ENCODE results near the gene FOXI2.

The FOXI2 gene

GRCh38 chr10:127736915-127737562, at the start of gene FOXI2:
FOXI2 (plus strand) TSS chr10:127737185; CDS start chr10:127737274, 89 bp downstream.
- no peak within 1 kb of the TSS for H3K9ac ChIP-seq (ENCODE audit: low read depth in 1 of 2, low read length in 2 of 2)
- no peaks in the 10 kb centered on the region for H3K4me1 ChIP-seq (ENCODE audit: control insufficient read depth in 1 of 2, insufficient read depth in 2 of 2, low read length in 2 of 2)
- H3K36me3 ChIP-seq (ENCODE audit: control insufficient read depth in 1 of 2, insufficient read depth in 2 of 2, low read length in 2 of 2): no peaks in the 10 kb centered on the region
- no peak within 1 kb of the TSS for H3K4me3 ChIP-seq (ENCODE audit: low read depth in 1 of 2, low read length in 2 of 2)
- H3K27me3 ChIP-seq (ENCODE audit: control insufficient read depth in 1 of 2, insufficient read depth in 2 of 2, low read length in 2 of 2): peaks cover 36 to 45% of the 10 kb centered on the region in 2 donors
- no peak within 1 kb of the TSS for H3K27ac ChIP-seq (ENCODE audit: low read depth, low read length)
- no peaks in the 10 kb centered on the region for H3K9me3 ChIP-seq (ENCODE audit: control insufficient read depth in 1 of 2, low read length in 2 of 2)

DNA sequence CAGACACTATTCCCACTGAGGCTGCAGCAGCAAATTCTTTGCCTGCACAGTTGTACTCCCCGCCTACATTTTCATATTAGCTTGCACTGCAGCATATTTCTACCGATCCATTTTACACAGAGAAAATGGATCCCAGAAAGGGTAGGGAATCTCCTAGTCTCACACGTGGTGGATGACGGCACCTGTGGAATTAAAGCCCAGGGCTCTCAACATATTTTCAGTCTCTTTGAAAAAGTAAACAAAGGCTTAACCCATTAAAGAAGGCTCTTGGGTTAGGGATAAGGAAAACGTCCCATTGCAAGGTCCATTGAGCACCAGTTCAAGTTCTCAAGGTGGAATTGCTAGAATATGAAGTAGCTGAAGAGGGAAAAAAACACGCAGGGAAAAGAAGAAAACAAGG, 49.4 kb upstream of the FOXI2 start:
- Histone ChIP-seq H3K36me3 (ENCODE audit: control insufficient read depth in 1 of 2, insufficient read depth in 2 of 2, low read length in 2 of 2) (no peaks in the 10 kb centered on the region), H3K9me3 (ENCODE audit: control insufficient read depth in 1 of 2, low read length in 2 of 2) (no peaks in the 10 kb centered on the region), H3K27me3 (ENCODE audit: control insufficient read depth in 1 of 2, insufficient read depth in 2 of 2, low read length in 2 of 2) (no peaks in the 10 kb centered on the region), H3K27ac (ENCODE audit: low read depth, low read length) (no peak overlapping the region), H3K4me3 (ENCODE audit: low read depth in 1 of 2, low read length in 2 of 2) (no peak overlapping the region), H3K9ac (ENCODE audit: low read depth in 1 of 2, low read length in 2 of 2) (no peak overlapping the region), H3K4me1 (ENCODE audit: control insufficient read depth in 1 of 2, insufficient read depth in 2 of 2, low read length in 2 of 2) (no peaks in the 10 kb centered on the region)

GRCh38 chr10:127690176-127690835, 46.7 kb upstream of the FOXI2 start:
- Histone ChIP-seq H3K27ac (ENCODE audit: low read depth, low read length) (no peak overlapping the region), H3K9ac (ENCODE audit: low read depth in 1 of 2, low read length in 2 of 2) (no peak overlapping the region), H3K4me1 (ENCODE audit: control insufficient read depth in 1 of 2, insufficient read depth in 2 of 2, low read length in 2 of 2) (no peaks in the 10 kb centered on the region), H3K9me3 (ENCODE audit: control insufficient read depth in 1 of 2, low read length in 2 of 2) (no peaks in the 10 kb centered on the region), H3K27me3 (ENCODE audit: control insufficient read depth in 1 of 2, insufficient read depth in 2 of 2, low read length in 2 of 2) (no peaks in the 10 kb centered on the region), H3K4me3 (ENCODE audit: low read depth in 1 of 2, low read length in 2 of 2) (no peak overlapping the region), H3K36me3 (ENCODE audit: control insufficient read depth in 1 of 2, insufficient read depth in 2 of 2, low read length in 2 of 2) (no peaks in the 10 kb centered on the region)

- H3K36me3 ChIP-seq (ENCODE audit: control insufficient read depth in 1 of 2, insufficient read depth in 2 of 2, low read length in 2 of 2): no peaks in the 10 kb centered on the region
- no peaks in the 10 kb centered on the region for H3K27me3 ChIP-seq (ENCODE audit: control insufficient read depth in 1 of 2, insufficient read depth in 2 of 2, low read length in 2 of 2)
Observed at GRCh38 chr10:127694580-127695193, 42.3 kb upstream of the FOXI2 start.

GRCh38 chr10:127695431-127695830, 41.6 kb upstream of the FOXI2 start:
- no peaks in the 10 kb centered on the region for H3K4me1 ChIP-seq (ENCODE audit: control insufficient read depth in 1 of 2, insufficient read depth in 2 of 2, low read length in 2 of 2)
- no peaks in the 10 kb centered on the region for H3K27me3 ChIP-seq (ENCODE audit: control insufficient read depth in 1 of 2, insufficient read depth in 2 of 2, low read length in 2 of 2)
- no peak overlapping the region for H3K9ac ChIP-seq (ENCODE audit: low read depth in 1 of 2, low read length in 2 of 2)
- H3K27ac ChIP-seq (ENCODE audit: low read depth, low read length): no peak overlapping the region
- H3K4me3 ChIP-seq (ENCODE audit: low read depth in 1 of 2, low read length in 2 of 2): no peak overlapping the region
- H3K36me3 ChIP-seq (ENCODE audit: control insufficient read depth in 1 of 2, insufficient read depth in 2 of 2, low read length in 2 of 2): no peaks in the 10 kb centered on the region
- no peaks in the 10 kb centered on the region for H3K9me3 ChIP-seq (ENCODE audit: control insufficient read depth in 1 of 2, low read length in 2 of 2)

More at GRCh38 chr10:127694580-127695193, 42.3 kb upstream of the FOXI2 start:
- Histone ChIP-seq H3K27ac (ENCODE audit: low read depth, low read length) (no peak overlapping the region), H3K9ac (ENCODE audit: low read depth in 1 of 2, low read length in 2 of 2) (no peak overlapping the region), H3K9me3 (ENCODE audit: control insufficient read depth in 1 of 2, low read length in 2 of 2) (no peaks in the 10 kb centered on the region), H3K4me3 (ENCODE audit: low read depth in 1 of 2, low read length in 2 of 2) (no peak overlapping the region), H3K4me1 (ENCODE audit: control insufficient read depth in 1 of 2, insufficient read depth in 2 of 2, low read length in 2 of 2) (no peaks in the 10 kb centered on the region)

GRCh38 chr10:127698886-127699285, 38.1 kb upstream of the FOXI2 start:
- H3K4me3 ChIP-seq (ENCODE audit: low read depth in 1 of 2, low read length in 2 of 2): no peak overlapping the region
- H3K9ac ChIP-seq (ENCODE audit: low read depth in 1 of 2, low read length in 2 of 2): no peak overlapping the region
- no peaks in the 10 kb centered on the region for H3K4me1 ChIP-seq (ENCODE audit: control insufficient read depth in 1 of 2, insufficient read depth in 2 of 2, low read length in 2 of 2)
- no peaks in the 10 kb centered on the region for H3K36me3 ChIP-seq (ENCODE audit: control insufficient read depth in 1 of 2, insufficient read depth in 2 of 2, low read length in 2 of 2)
- H3K27me3 ChIP-seq (ENCODE audit: control insufficient read depth in 1 of 2, insufficient read depth in 2 of 2, low read length in 2 of 2): peaks cover 0 to 4% of the 10 kb centered on the region in 2 donors
- no peaks in the 10 kb centered on the region for H3K9me3 ChIP-seq (ENCODE audit: control insufficient read depth in 1 of 2, low read length in 2 of 2)
- H3K27ac ChIP-seq (ENCODE audit: low read depth, low read length): no peak overlapping the region

- H3K36me3 ChIP-seq (ENCODE audit: control insufficient read depth in 1 of 2, insufficient read depth in 2 of 2, low read length in 2 of 2): no peaks in the 10 kb centered on the region
- H3K4me1 ChIP-seq (ENCODE audit: control insufficient read depth in 1 of 2, insufficient read depth in 2 of 2, low read length in 2 of 2): no peaks in the 10 kb centered on the region
- peaks cover 0 to 4% of the 10 kb centered on the region in 2 donors for H3K27me3 ChIP-seq (ENCODE audit: control insufficient read depth in 1 of 2, insufficient read depth in 2 of 2, low read length in 2 of 2)
- H3K9ac ChIP-seq (ENCODE audit: low read depth in 1 of 2, low read length in 2 of 2): no peak overlapping the region
- no peaks in the 10 kb centered on the region for H3K9me3 ChIP-seq (ENCODE audit: control insufficient read depth in 1 of 2, low read length in 2 of 2)
- no peak overlapping the region for H3K27ac ChIP-seq (ENCODE audit: low read depth, low read length)
- no peak overlapping the region for H3K4me3 ChIP-seq (ENCODE audit: low read depth in 1 of 2, low read length in 2 of 2)
Observed at GRCh38 chr10:127699311-127699710, 37.7 kb upstream of the FOXI2 start.

DNA sequence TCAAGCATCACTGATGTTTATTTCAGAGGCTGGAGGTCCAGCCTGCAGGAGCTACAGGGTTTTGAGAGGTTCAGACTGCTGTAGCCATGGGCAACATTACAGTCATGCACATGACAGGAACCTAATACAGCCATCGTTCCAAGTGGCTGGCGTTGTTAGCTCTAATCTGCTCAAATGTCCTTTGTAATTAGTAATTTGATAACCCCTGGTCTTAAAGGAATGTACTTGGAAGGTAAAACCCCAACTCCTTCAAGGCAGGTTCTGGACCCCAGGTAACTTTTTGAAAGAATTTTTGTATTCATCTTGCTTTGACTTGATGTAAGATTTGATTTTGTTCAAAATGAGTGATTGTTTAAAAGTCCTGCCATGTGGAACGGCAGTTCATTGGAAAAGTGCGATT, 34.7 kb upstream of the FOXI2 start:
- no peaks in the 10 kb centered on the region for H3K9me3 ChIP-seq (ENCODE audit: control insufficient read depth in 1 of 2, low read length in 2 of 2)
- H3K27me3 ChIP-seq (ENCODE audit: control insufficient read depth in 1 of 2, insufficient read depth in 2 of 2, low read length in 2 of 2): peaks cover 0 to 4% of the 10 kb centered on the region in 2 donors
- H3K4me1 ChIP-seq (ENCODE audit: control insufficient read depth in 1 of 2, insufficient read depth in 2 of 2, low read length in 2 of 2): no peaks in the 10 kb centered on the region
- no peaks in the 10 kb centered on the region for H3K36me3 ChIP-seq (ENCODE audit: control insufficient read depth in 1 of 2, insufficient read depth in 2 of 2, low read length in 2 of 2)
- H3K27ac ChIP-seq (ENCODE audit: low read depth, low read length): no peak overlapping the region
- no peak overlapping the region for H3K9ac ChIP-seq (ENCODE audit: low read depth in 1 of 2, low read length in 2 of 2)
- H3K4me3 ChIP-seq (ENCODE audit: low read depth in 1 of 2, low read length in 2 of 2): no peak overlapping the region

DNA sequence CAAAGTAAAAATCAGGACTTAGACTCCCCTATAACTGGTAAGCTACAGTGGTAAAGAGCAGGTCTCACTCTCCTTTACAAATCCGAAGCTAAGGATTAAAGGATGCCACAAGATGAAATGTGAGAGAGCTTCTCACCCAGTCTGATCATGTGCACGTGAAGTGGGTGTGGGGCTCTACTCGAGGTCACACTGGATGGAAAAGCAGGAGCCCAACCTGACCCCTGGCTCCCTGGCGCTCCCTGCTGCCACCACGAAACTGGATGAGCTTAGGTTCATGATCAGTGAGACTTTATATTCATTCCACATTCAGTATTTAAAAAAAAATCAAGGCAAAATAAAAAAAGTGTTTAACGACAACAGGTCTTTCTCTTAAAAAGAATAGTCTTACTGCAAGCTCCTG, 21.7 kb upstream of the FOXI2 start:
- no peak overlapping the region for H3K4me3 ChIP-seq (ENCODE audit: low read depth in 1 of 2, low read length in 2 of 2)
- H3K36me3 ChIP-seq (ENCODE audit: control insufficient read depth in 1 of 2, insufficient read depth in 2 of 2, low read length in 2 of 2): no peaks in the 10 kb centered on the region
- H3K9ac ChIP-seq (ENCODE audit: low read depth in 1 of 2, low read length in 2 of 2): no peak overlapping the region
- no peaks in the 10 kb centered on the region for H3K27me3 ChIP-seq (ENCODE audit: control insufficient read depth in 1 of 2, insufficient read depth in 2 of 2, low read length in 2 of 2)
- no peak overlapping the region for H3K27ac ChIP-seq (ENCODE audit: low read depth, low read length)
- H3K9me3 ChIP-seq (ENCODE audit: control insufficient read depth in 1 of 2, low read length in 2 of 2): no peaks in the 10 kb centered on the region
- no peaks in the 10 kb centered on the region for H3K4me1 ChIP-seq (ENCODE audit: control insufficient read depth in 1 of 2, insufficient read depth in 2 of 2, low read length in 2 of 2)

DNA sequence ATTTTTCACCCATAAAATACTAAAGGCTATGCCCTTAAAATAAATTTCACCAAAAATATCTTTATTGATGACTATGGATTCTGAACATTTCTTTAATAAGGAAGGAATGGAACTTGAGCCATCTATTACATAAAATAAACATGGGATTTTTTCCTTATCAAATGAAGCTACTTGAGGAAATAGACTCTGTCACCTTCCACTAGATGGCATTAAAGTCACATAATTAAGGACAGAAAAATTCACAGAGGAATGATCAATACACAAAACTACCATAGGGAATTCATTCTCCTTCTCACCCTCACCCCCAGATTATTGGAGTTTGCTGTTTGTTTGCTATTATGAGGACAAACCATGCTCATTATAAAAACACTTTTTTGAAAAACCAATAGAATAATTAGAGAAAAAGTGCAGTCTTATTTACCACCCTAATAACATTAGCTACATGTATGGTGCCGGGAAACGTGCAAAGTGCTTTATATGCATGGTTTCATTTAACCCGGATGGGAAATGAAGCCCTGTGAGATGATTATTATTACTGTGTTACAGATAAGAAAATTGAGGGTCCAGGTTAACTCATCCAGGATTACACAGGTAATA, 21.1 kb upstream of the FOXI2 start:
- no peak overlapping the region for H3K4me3 ChIP-seq (ENCODE audit: low read depth in 1 of 2, low read length in 2 of 2)
- no peak overlapping the region for H3K9ac ChIP-seq (ENCODE audit: low read depth in 1 of 2, low read length in 2 of 2)
- no peaks in the 10 kb centered on the region for H3K9me3 ChIP-seq (ENCODE audit: control insufficient read depth in 1 of 2, low read length in 2 of 2)
- no peaks in the 10 kb centered on the region for H3K36me3 ChIP-seq (ENCODE audit: control insufficient read depth in 1 of 2, insufficient read depth in 2 of 2, low read length in 2 of 2)
- no peaks in the 10 kb centered on the region for H3K4me1 ChIP-seq (ENCODE audit: control insufficient read depth in 1 of 2, insufficient read depth in 2 of 2, low read length in 2 of 2)
- H3K27me3 ChIP-seq (ENCODE audit: control insufficient read depth in 1 of 2, insufficient read depth in 2 of 2, low read length in 2 of 2): no peaks in the 10 kb centered on the region
- no peak overlapping the region for H3K27ac ChIP-seq (ENCODE audit: low read depth, low read length)
